Measurements from ENCODE around the gene KCNH4.

Gene KCNH4

GRCh38 chr17:42203354-42203753 is 22.4 kb upstream of the KCNH4 start:
- H3K27ac ChIP-seq (ENCODE audit: extremely low read depth, low read depth, low read length) = no peak overlapping the region
- H3K9me3 ChIP-seq (ENCODE audit: control insufficient read depth, insufficient read depth, low read depth, low read length) = no peaks in the 10 kb centered on the region
- ChIA-PET POLR2A (interaction anchor here (0.5 to 0.6 kb wide), 2 partner anchors 66 to 312 kb away, joined by 3 to 7 read pairs; no protein-coding TSS in a partner anchor), CTCF (interaction anchor here (1.3 kb wide), 1 partner anchor 19 kb away, joined by 9 read pairs; no protein-coding TSS in a partner anchor)
- no peaks in the 10 kb centered on the region for H3K4me1 ChIP-seq (ENCODE audit: control insufficient read depth, insufficient read depth, low read length)
- TF ChIP-seq PRDM2 (tag by site-specific recombination; IDR thresholded peaks at IDR 0.05; ENCODE audit: borderline replicate concordance) = no peak
- TF ChIP-seq ZNF146 (tag by site-specific recombination; IDR thresholded peaks at IDR 0.05) = no peak
- TF ChIP-seq BCL11B (tag by site-specific recombination; IDR thresholded peaks at IDR 0.05; ENCODE audit: low read depth) = no peak
- no peak for TF ChIP-seq ZNF433 (tag by site-specific recombination; IDR thresholded peaks at IDR 0.05; ENCODE audit: low read depth)
- TF ChIP-seq MYNN (tag by site-specific recombination; IDR thresholded peaks at IDR 0.05; ENCODE audit: borderline replicate concordance) = no peak
- no peak for TF ChIP-seq ZNF707 (tag by site-specific recombination; IDR thresholded peaks at IDR 0.05)
- TF ChIP-seq KLF1 (tag by site-specific recombination; IDR thresholded peaks at IDR 0.05) = no peak
- TF ChIP-seq, protein P1, sequence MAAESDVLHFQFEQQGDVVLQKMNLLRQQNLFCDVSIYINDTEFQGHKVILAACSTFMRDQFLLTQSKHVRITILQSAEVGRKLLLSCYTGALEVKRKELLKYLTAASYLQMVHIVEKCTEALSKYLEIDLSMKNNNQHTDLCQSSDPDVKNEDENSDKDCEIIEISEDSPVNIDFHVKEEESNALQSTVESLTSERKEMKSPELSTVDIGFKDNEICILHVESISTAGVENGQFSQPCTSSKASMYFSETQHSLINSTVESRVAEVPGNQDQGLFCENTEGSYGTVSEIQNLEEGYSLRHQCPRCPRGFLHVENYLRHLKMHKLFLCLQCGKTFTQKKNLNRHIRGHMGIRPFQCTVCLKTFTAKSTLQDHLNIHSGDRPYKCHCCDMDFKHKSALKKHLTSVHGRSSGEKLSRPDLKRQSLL (tag by site-specific recombination; IDR thresholded peaks at IDR 0.05) = no peak
- no peak for TF ChIP-seq ZNF624 (tag by site-specific recombination; IDR thresholded peaks at IDR 0.05)
- no peak for TF ChIP-seq ZNF302 (tag by site-specific recombination; IDR thresholded peaks at IDR 0.05; ENCODE audit: low read depth)
- TF ChIP-seq, protein P2, sequence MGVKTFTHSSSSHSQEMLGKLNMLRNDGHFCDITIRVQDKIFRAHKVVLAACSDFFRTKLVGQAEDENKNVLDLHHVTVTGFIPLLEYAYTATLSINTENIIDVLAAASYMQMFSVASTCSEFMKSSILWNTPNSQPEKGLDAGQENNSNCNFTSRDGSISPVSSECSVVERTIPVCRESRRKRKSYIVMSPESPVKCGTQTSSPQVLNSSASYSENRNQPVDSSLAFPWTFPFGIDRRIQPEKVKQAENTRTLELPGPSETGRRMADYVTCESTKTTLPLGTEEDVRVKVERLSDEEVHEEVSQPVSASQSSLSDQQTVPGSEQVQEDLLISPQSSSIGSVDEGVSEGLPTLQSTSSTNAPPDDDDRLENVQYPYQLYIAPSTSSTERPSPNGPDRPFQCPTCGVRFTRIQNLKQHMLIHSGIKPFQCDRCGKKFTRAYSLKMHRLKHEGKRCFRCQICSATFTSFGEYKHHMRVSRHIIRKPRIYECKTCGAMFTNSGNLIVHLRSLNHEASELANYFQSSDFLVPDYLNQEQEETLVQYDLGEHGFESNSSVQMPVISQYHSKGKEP (tag by site-specific recombination; IDR thresholded peaks at IDR 0.05) = no peak
- no peak for TF ChIP-seq SP3 (tag by site-specific recombination; IDR thresholded peaks at IDR 0.05)
- peaks cover 39 to 66% of the 10 kb centered on the region in 2 experiments for H3K36me3 ChIP-seq (ENCODE audit: control insufficient read depth in 2 of 2, insufficient read depth in 1 of 2, low read length in 2 of 2)
- no peak overlapping the region for H3K4me3 ChIP-seq (ENCODE audit: low read depth, low read length)

- ChIA-PET CTCF (interaction anchor here (0.6 to 1.3 kb wide), 2 partner anchors 19 to 478 kb away, joined by 3 to 9 read pairs; no protein-coding TSS in a partner anchor), POLR2A (no interaction called here)
- Histone ChIP-seq H3K9me3 (ENCODE audit: control insufficient read depth, insufficient read depth, low read depth, low read length) (no peaks in the 10 kb centered on the region), H3K27ac (ENCODE audit: extremely low read depth, low read depth, low read length) (no peak overlapping the region), H3K36me3 (ENCODE audit: control insufficient read depth in 2 of 2, insufficient read depth in 1 of 2, low read length in 2 of 2) (peaks cover 32 to 63% of the 10 kb centered on the region in 2 experiments), H3K4me3 (ENCODE audit: low read depth, low read length) (no peak overlapping the region), H3K4me1 (ENCODE audit: control insufficient read depth, insufficient read depth, low read length) (no peaks in the 10 kb centered on the region)
- TF ChIP-seq ZNF48 (tag by site-specific recombination; IDR thresholded peaks at IDR 0.05) (no peak), ZNF114 (tag by site-specific recombination; IDR thresholded peaks at IDR 0.05) (no peak), PRDM1 (tag by site-specific recombination; IDR thresholded peaks at IDR 0.05) (no peak), ZNF654 (tag by site-specific recombination; IDR thresholded peaks at IDR 0.05; ENCODE audit: low read depth) (no peak), ZNF768 (tag by site-specific recombination; IDR thresholded peaks at IDR 0.05) (no peak), ZBTB8A (tag by site-specific recombination; IDR thresholded peaks at IDR 0.05) (no peak), ZSCAN16 (tag by site-specific recombination; IDR thresholded peaks at IDR 0.05) (no peak), SP3 (tag by site-specific recombination; IDR thresholded peaks at IDR 0.05) (no peak), ZNF155 (tag by site-specific recombination; IDR thresholded peaks at IDR 0.05) (no peak), ZNF585B (tag by site-specific recombination; IDR thresholded peaks at IDR 0.05) (no peak)
- TF ChIP-seq, protein P3, sequence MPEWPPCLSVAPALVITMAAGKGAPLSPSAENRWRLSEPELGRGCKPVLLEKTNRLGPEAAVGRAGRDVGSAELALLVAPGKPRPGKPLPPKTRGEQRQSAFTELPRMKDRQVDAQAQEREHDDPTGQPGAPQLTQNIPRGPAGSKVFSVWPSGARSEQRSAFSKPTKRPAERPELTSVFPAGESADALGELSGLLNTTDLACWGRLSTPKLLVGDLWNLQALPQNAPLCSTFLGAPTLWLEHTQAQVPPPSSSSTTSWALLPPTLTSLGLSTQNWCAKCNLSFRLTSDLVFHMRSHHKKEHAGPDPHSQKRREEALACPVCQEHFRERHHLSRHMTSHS (tag by site-specific recombination; IDR thresholded peaks at IDR 0.05) = no peak
- TF ChIP-seq, protein P4, sequence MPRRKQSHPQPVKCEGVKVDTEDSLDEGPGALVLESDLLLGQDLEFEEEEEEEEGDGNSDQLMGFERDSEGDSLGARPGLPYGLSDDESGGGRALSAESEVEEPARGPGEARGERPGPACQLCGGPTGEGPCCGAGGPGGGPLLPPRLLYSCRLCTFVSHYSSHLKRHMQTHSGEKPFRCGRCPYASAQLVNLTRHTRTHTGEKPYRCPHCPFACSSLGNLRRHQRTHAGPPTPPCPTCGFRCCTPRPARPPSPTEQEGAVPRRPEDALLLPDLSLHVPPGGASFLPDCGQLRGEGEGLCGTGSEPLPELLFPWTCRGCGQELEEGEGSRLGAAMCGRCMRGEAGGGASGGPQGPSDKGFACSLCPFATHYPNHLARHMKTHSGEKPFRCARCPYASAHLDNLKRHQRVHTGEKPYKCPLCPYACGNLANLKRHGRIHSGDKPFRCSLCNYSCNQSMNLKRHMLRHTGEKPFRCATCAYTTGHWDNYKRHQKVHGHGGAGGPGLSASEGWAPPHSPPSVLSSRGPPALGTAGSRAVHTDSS (tag by site-specific recombination; IDR thresholded peaks at IDR 0.05) = no peak
- TF ChIP-seq, protein P5, sequence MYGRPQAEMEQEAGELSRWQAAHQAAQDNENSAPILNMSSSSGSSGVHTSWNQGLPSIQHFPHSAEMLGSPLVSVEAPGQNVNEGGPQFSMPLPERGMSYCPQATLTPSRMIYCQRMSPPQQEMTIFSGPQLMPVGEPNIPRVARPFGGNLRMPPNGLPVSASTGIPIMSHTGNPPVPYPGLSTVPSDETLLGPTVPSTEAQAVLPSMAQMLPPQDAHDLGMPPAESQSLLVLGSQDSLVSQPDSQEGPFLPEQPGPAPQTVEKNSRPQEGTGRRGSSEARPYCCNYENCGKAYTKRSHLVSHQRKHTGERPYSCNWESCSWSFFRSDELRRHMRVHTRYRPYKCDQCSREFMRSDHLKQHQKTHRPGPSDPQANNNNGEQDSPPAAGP (tag by site-specific recombination; IDR thresholded peaks at IDR 0.05) = no peak
Measured at GRCh38 chr17:42202696-42203095, 21.8 kb upstream of the KCNH4 start.
